ENCODE results near the gene CNOT6L. TPM values are rescaled to one million over a fixed set of nuclear protein-coding genes. Genes with fewer than 3 reads are reported as not detected.

CNOT6L gene
- total RNA-seq, 1 donor from 2014 or later, result 22.1 TPM

- Histone ChIP-seq H3K4me3 (no peak overlapping the region), H3K4me1 (peaks cover 55% of the 10 kb centered on the region)
These were observed 16.8 kb downstream of the CNOT6L start for GRCh38 chr4:77802402-77802801.

GRCh38 chr4:77801260-77801608, 17.9 kb downstream of the CNOT6L start:
- no peaks in the 10 kb centered on the region for H3K36me3 ChIP-seq
- no peaks in the 10 kb centered on the region for H3K9me3 ChIP-seq
- peak overlapping the region; percentile 29 for H3K27ac ChIP-seq
- TF ChIP-seq POLR2AphosphoS5 (IDR thresholded peaks at IDR 0.05; ENCODE audit: insufficient read depth in 1 of 2, low read depth in 1 of 2), result no peak
- TF ChIP-seq CTCF (IDR thresholded peaks at IDR 0.05), result no peak
- TF ChIP-seq POLR2A (IDR thresholded peaks at IDR 0.05), result no peak
- DNase-seq (ENCODE audit: extremely low spot score in 2 of 2), result no peak
- H3K4me3 ChIP-seq, result no peak overlapping the region
- H3K27me3 ChIP-seq, result no peaks in the 10 kb centered on the region
- peaks cover 67% of the 10 kb centered on the region for H3K4me1 ChIP-seq
- intact Hi-C loops (cut with DNase I), result no loop called here

More at GRCh38 chr4:77802402-77802801, 16.8 kb downstream of the CNOT6L start:
- no peak overlapping the region for H3K27ac ChIP-seq
- no peaks in the 10 kb centered on the region for H3K9me3 ChIP-seq
- no peaks in the 10 kb centered on the region for H3K27me3 ChIP-seq
- no peak for DNase-seq (ENCODE audit: extremely low spot score in 2 of 2)
- H3K36me3 ChIP-seq, result no peaks in the 10 kb centered on the region
- intact Hi-C loops (cut with DNase I), result no loop called here
- no peak for TF ChIP-seq CTCF (IDR thresholded peaks at IDR 0.05)
- no peak for TF ChIP-seq POLR2A (IDR thresholded peaks at IDR 0.05)
- no peak for TF ChIP-seq POLR2AphosphoS5 (IDR thresholded peaks at IDR 0.05; ENCODE audit: insufficient read depth in 1 of 2, low read depth in 1 of 2)

GRCh38 chr4:77800483-77801259, 18.5 kb downstream of the CNOT6L start:
- no peak for TF ChIP-seq POLR2A (IDR thresholded peaks at IDR 0.05)
- TF ChIP-seq CTCF (IDR thresholded peaks at IDR 0.05), result no peak
- TF ChIP-seq POLR2AphosphoS5 (IDR thresholded peaks at IDR 0.05; ENCODE audit: insufficient read depth in 1 of 2, low read depth in 1 of 2), result peak in 1 of 2 donors; percentile 68
- DNase-seq (ENCODE audit: extremely low spot score in 2 of 2), result no peak
- peak overlapping the region; percentile 36 for H3K27ac ChIP-seq
- H3K9me3 ChIP-seq, result no peaks in the 10 kb centered on the region
- no peaks in the 10 kb centered on the region for H3K27me3 ChIP-seq
- no peak overlapping the region for H3K4me3 ChIP-seq
- intact Hi-C loops (cut with DNase I), result no loop called here
- H3K4me1 ChIP-seq, result peaks cover 69% of the 10 kb centered on the region
- H3K36me3 ChIP-seq, result no peaks in the 10 kb centered on the region

GRCh38 chr4:77800077-77800476, 19.1 kb downstream of the CNOT6L start:
- Histone ChIP-seq H3K4me3 (no peak overlapping the region), H3K4me1 (peaks cover 69% of the 10 kb centered on the region), H3K27me3 (no peaks in the 10 kb centered on the region), H3K9me3 (no peaks in the 10 kb centered on the region), H3K27ac (peak overlapping the region; percentile 36), H3K36me3 (no peaks in the 10 kb centered on the region)
- TF ChIP-seq POLR2A (IDR thresholded peaks at IDR 0.05) (no peak), CTCF (IDR thresholded peaks at IDR 0.05) (no peak), POLR2AphosphoS5 (IDR thresholded peaks at IDR 0.05; ENCODE audit: insufficient read depth in 1 of 2, low read depth in 1 of 2) (no peak)
- intact Hi-C loops (cut with DNase I), result no loop called here
- no peak for DNase-seq (ENCODE audit: extremely low spot score in 2 of 2)

- DNase-seq (ENCODE audit: extremely low spot score in 2 of 2), result no peak
- TF ChIP-seq POLR2A (IDR thresholded peaks at IDR 0.05) (no peak), CTCF (IDR thresholded peaks at IDR 0.05) (no peak), POLR2AphosphoS5 (IDR thresholded peaks at IDR 0.05; ENCODE audit: insufficient read depth in 1 of 2, low read depth in 1 of 2) (no peak)
- H3K27ac ChIP-seq, result no peak overlapping the region
- H3K4me1 ChIP-seq, result peaks cover 70% of the 10 kb centered on the region
- no peak overlapping the region for H3K4me3 ChIP-seq
- no peaks in the 10 kb centered on the region for H3K36me3 ChIP-seq
- H3K27me3 ChIP-seq, result no peaks in the 10 kb centered on the region
- no peaks in the 10 kb centered on the region for H3K9me3 ChIP-seq
- intact Hi-C loops (cut with DNase I), result no loop called here
These were observed 20.8 kb downstream of the CNOT6L start for GRCh38 chr4:77798385-77798784.
